HG03280 (cell line): ENCODE measurements around the gene CFAP46.
"Not testable (repeated sequence)": the region's sequence is repeated elsewhere in the genome, so short reads cannot be mapped to it uniquely, and the experiment has no call there.

ENCODE experiments used
- ATAC-seq: cut with Tn5 transposase; IDR thresholded peaks from one replicate; pipeline ENCODE4 v1.9.1; 2021; ENCODE audit warnings: mild to moderate bottlenecking, moderate library complexity; ENCODE audit not compliant: unreplicated experiment

CFAP46 gene

GRCh38 chr10:132929480-132929879, 12.9 kb downstream of the CFAP46 start:
- ATAC-seq = no peak

- no peak for ATAC-seq
Measured at GRCh38 chr10:132928261-132928660, 14.1 kb downstream of the CFAP46 start.

GRCh38 chr10:132927824-132928223, 14.5 kb downstream of the CFAP46 start:
- ATAC-seq = no peak

- no peak for ATAC-seq
Measured at GRCh38 chr10:132926777-132927650, 15.4 kb downstream of the CFAP46 start.

GRCh38 chr10:132926070-132926469, 16.3 kb downstream of the CFAP46 start:
- no peak for ATAC-seq

GRCh38 chr10:132925614-132926013, 16.8 kb downstream of the CFAP46 start:
- ATAC-seq = no peak

- no peak for ATAC-seq
Measured at GRCh38 chr10:132925071-132925561, 17.3 kb downstream of the CFAP46 start.

GRCh38 chr10:132924046-132924952, 18.1 kb downstream of the CFAP46 start:
- ATAC-seq = no peak

- ATAC-seq = not testable (repeated sequence)
Measured at GRCh38 chr10:132923384-132923783, 19.0 kb downstream of the CFAP46 start.

GRCh38 chr10:132922872-132923271, 19.5 kb downstream of the CFAP46 start:
- no peak for ATAC-seq

GRCh38 chr10:132921818-132922807, 20.3 kb downstream of the CFAP46 start:
- ATAC-seq = no peak

GRCh38 chr10:132921086-132921485, 21.3 kb downstream of the CFAP46 start:
- ATAC-seq = no peak

- no peak for ATAC-seq
Measured at GRCh38 chr10:132920101-132920925, 22.1 kb downstream of the CFAP46 start.

GRCh38 chr10:132919374-132920100, 22.8 kb downstream of the CFAP46 start:
- ATAC-seq = no peak

- ATAC-seq = no peak
Measured at GRCh38 chr10:132918617-132919373, 23.6 kb downstream of the CFAP46 start.

- ATAC-seq = no peak
Measured at GRCh38 chr10:132918264-132918616, 24.1 kb downstream of the CFAP46 start.

GRCh38 chr10:132916956-132917666, 25.3 kb downstream of the CFAP46 start:
- ATAC-seq = no peak
